Fibroblast of lung (primary cell): Measurements from ENCODE around the gene GRK4.

ENCODE experiments used
- EZH2 ChIP-seq: IDR thresholded peaks from 2 replicates; pipeline ENCODE4 v1.5.1; 2012; ENCODE audit warnings: low read length, control low read depth, mild to moderate bottlenecking; ENCODE audit errors: missing control alignments
- TF ChIP-seq, protein P1 (sequence below), 2 donors: IDR thresholded peaks in 1 of 2; conservative IDR thresholded peaks in 1 of 2; 1 replicate in 1 of 2; 2 replicates in 1 of 2; pipeline ENCODE4 v1.5.1; 2011 to 2012; ENCODE audit warnings: low read length in 2 of 2, control low read depth in 1 of 2, inconsistent platforms in 1 of 2, low read depth in 1 of 2, mild to moderate bottlenecking in 1 of 2

DNA sequence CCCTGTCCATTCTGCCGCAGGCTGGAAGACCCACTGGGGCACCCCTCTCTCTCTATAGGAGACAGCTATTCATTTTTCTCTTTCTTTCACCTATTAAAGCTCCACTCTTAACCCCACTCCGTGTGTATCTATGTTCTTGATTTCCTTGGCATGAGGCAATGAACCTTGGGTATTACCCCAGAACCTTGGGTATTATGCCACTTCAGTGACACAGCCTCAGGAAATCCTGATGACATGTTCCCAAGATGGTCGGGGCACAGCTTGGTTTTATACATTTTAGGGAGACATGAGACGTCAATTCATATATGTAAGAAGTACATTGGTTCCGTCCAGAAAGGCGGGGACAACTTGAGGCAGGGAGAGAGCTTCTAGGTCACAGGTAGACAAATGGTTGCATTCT, 97.6 kb downstream of the GRK4 start:
- TF ChIP-seq EZH2 = no peak
- TF ChIP-seq, protein P1, sequence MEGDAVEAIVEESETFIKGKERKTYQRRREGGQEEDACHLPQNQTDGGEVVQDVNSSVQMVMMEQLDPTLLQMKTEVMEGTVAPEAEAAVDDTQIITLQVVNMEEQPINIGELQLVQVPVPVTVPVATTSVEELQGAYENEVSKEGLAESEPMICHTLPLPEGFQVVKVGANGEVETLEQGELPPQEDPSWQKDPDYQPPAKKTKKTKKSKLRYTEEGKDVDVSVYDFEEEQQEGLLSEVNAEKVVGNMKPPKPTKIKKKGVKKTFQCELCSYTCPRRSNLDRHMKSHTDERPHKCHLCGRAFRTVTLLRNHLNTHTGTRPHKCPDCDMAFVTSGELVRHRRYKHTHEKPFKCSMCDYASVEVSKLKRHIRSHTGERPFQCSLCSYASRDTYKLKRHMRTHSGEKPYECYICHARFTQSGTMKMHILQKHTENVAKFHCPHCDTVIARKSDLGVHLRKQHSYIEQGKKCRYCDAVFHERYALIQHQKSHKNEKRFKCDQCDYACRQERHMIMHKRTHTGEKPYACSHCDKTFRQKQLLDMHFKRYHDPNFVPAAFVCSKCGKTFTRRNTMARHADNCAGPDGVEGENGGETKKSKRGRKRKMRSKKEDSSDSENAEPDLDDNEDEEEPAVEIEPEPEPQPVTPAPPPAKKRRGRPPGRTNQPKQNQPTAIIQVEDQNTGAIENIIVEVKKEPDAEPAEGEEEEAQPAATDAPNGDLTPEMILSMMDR (conservative IDR thresholded peaks at IDR 0.05 in 1 of 2, IDR thresholded peaks at IDR 0.05 in 1 of 2; ENCODE audit: low read depth in 1 of 2, low read length in 2 of 2) = no peak
